ENCODE results near the gene SCRN1.

Gene SCRN1

DNA sequence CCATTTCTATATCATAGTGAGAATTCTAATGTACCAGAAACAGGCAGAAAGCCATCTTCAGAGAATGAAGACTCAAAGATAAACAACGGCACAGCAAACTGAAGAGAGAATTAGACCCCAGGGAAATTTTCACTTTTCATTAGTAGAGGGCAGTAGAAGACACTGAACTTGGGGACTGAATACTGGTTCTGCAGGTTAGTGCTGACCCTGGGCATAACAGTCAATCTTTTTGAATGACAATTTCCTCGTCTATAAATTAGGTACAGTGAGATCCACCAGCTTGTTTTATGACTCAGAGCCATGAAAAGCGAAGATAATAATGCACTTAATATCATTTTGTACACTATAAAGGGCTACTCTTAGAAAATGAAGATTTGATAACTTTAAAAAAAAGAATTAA lies 23.2 kb upstream of the SCRN1 start:
- TF ChIP-seq POU2F2 (IDR thresholded peaks at IDR 0.05; ENCODE audit: low read depth, low read length) (no peak), TAF1 (IDR thresholded peaks at IDR 0.05; ENCODE audit: low read depth, low read length) (no peak), PAX5 (IDR thresholded peaks at IDR 0.05; ENCODE audit: insufficient read depth, low read length, severe bottlenecking) (no peak), SPI1 (IDR thresholded peaks at IDR 0.05; ENCODE audit: low read depth, low read length) (no peak), POLR2A (IDR thresholded peaks at IDR 0.05; ENCODE audit: low read depth, low read length) (no peak), POLR2AphosphoS5 (IDR thresholded peaks at IDR 0.05; ENCODE audit: low read depth, low read length) (no peak)
- no peak for FAIRE-seq
- DNase-seq (ENCODE audit: insufficient read length, low spot score), result no peak

- DNase-seq (ENCODE audit: insufficient read length, low spot score), result no peak
- TF ChIP-seq POU2F2 (IDR thresholded peaks at IDR 0.05; ENCODE audit: low read depth, low read length) (no peak), TAF1 (IDR thresholded peaks at IDR 0.05; ENCODE audit: low read depth, low read length) (no peak), PAX5 (IDR thresholded peaks at IDR 0.05; ENCODE audit: insufficient read depth, low read length, severe bottlenecking) (no peak), POLR2A (IDR thresholded peaks at IDR 0.05; ENCODE audit: low read depth, low read length) (no peak), POLR2AphosphoS5 (IDR thresholded peaks at IDR 0.05; ENCODE audit: low read depth, low read length) (no peak), SPI1 (IDR thresholded peaks at IDR 0.05; ENCODE audit: low read depth, low read length) (no peak)
- no peak for FAIRE-seq
Observed at GRCh38 chr7:30010021-30010420, 20.4 kb upstream of the SCRN1 start.

- no peak for FAIRE-seq
Observed at GRCh38 chr7:30005464-30005863, 15.9 kb upstream of the SCRN1 start.

DNA sequence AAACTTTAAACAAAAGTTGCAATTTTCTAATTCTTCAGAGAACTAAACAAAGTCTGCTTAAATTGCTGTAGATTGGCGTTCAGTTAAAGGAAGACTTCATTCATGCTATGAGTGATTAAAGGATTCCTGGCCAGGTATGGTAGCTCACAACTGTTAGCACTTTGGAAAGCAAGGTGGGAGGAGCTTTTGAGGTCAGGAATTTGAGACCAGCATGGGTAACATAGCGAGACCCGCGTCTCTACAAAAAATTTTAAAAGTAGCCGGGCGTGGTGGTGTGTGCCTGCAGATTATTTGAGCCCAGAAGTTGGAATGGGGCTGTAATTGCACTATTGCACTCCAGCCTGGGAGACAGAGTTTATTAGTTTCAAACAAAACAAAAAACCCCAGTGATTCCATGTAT lies 13.5 kb upstream of the SCRN1 start:
- FAIRE-seq (no peak), DNase-seq (ENCODE audit: insufficient read length, low spot score) (no peak)
- TF ChIP-seq POU2F2 (IDR thresholded peaks at IDR 0.05; ENCODE audit: low read depth, low read length) (no peak), SPI1 (IDR thresholded peaks at IDR 0.05; ENCODE audit: low read depth, low read length) (no peak), POLR2A (IDR thresholded peaks at IDR 0.05; ENCODE audit: low read depth, low read length) (no peak), POLR2AphosphoS5 (IDR thresholded peaks at IDR 0.05; ENCODE audit: low read depth, low read length) (no peak), PAX5 (IDR thresholded peaks at IDR 0.05; ENCODE audit: insufficient read depth, low read length, severe bottlenecking) (no peak), TAF1 (IDR thresholded peaks at IDR 0.05; ENCODE audit: low read depth, low read length) (no peak)

More at GRCh38 chr7:30005464-30005863, 15.9 kb upstream of the SCRN1 start:
- no peak for DNase-seq (ENCODE audit: insufficient read length, low spot score)
- TF ChIP-seq SPI1 (IDR thresholded peaks at IDR 0.05; ENCODE audit: low read depth, low read length) (no peak), PAX5 (IDR thresholded peaks at IDR 0.05; ENCODE audit: insufficient read depth, low read length, severe bottlenecking) (no peak), TAF1 (IDR thresholded peaks at IDR 0.05; ENCODE audit: low read depth, low read length) (no peak), POLR2A (IDR thresholded peaks at IDR 0.05; ENCODE audit: low read depth, low read length) (no peak), POLR2AphosphoS5 (IDR thresholded peaks at IDR 0.05; ENCODE audit: low read depth, low read length) (no peak), POU2F2 (IDR thresholded peaks at IDR 0.05; ENCODE audit: low read depth, low read length) (no peak)

DNA sequence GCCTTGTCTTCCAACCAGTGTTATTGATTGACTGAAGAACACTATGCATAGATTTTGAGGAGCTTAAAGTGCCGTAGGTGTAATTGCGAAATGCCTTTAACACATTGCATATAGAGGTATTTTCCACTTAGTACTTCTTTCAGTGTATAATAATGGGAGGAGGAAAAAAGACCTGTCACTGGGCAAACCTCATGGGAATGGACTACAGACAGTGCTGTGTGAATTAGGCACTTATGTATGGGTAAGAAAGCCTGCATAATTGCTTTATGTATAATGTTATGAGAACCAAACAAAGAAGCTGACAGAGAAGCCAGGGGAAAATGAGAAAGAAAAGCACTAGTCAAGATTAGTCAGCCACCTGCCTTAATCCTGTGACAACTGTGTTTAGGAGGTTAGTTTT lies 12.4 kb upstream of the SCRN1 start:
- no peak for FAIRE-seq
- DNase-seq (ENCODE audit: insufficient read length, low spot score), result no peak
- no peak for TF ChIP-seq POU2F2 (IDR thresholded peaks at IDR 0.05; ENCODE audit: low read depth, low read length)
- TF ChIP-seq TAF1 (IDR thresholded peaks at IDR 0.05; ENCODE audit: low read depth, low read length), result no peak
- TF ChIP-seq POLR2AphosphoS5 (IDR thresholded peaks at IDR 0.05; ENCODE audit: low read depth, low read length), result no peak
- no peak for TF ChIP-seq SPI1 (IDR thresholded peaks at IDR 0.05; ENCODE audit: low read depth, low read length)
- TF ChIP-seq POLR2A (IDR thresholded peaks at IDR 0.05; ENCODE audit: low read depth, low read length), result no peak
- no peak for TF ChIP-seq PAX5 (IDR thresholded peaks at IDR 0.05; ENCODE audit: insufficient read depth, low read length, severe bottlenecking)

- TF ChIP-seq POLR2AphosphoS5 (IDR thresholded peaks at IDR 0.05; ENCODE audit: low read depth, low read length), result no peak
- TF ChIP-seq PAX5 (IDR thresholded peaks at IDR 0.05; ENCODE audit: insufficient read depth, low read length, severe bottlenecking), result no peak
- TF ChIP-seq SPI1 (IDR thresholded peaks at IDR 0.05; ENCODE audit: low read depth, low read length), result no peak
- no peak for TF ChIP-seq POU2F2 (IDR thresholded peaks at IDR 0.05; ENCODE audit: low read depth, low read length)
- no peak for TF ChIP-seq POLR2A (IDR thresholded peaks at IDR 0.05; ENCODE audit: low read depth, low read length)
- TF ChIP-seq TAF1 (IDR thresholded peaks at IDR 0.05; ENCODE audit: low read depth, low read length), result no peak
- DNase-seq (ENCODE audit: insufficient read length, low spot score) (no peak), FAIRE-seq (no peak)
Observed at GRCh38 chr7:29998489-29998888, 8.9 kb upstream of the SCRN1 start.

- FAIRE-seq (no peak), DNase-seq (ENCODE audit: insufficient read length, low spot score) (no peak)
- TF ChIP-seq POLR2A (IDR thresholded peaks at IDR 0.05; ENCODE audit: low read depth, low read length), result no peak
- TF ChIP-seq POLR2AphosphoS5 (IDR thresholded peaks at IDR 0.05; ENCODE audit: low read depth, low read length), result no peak
- no peak for TF ChIP-seq PAX5 (IDR thresholded peaks at IDR 0.05; ENCODE audit: insufficient read depth, low read length, severe bottlenecking)
- no peak for TF ChIP-seq SPI1 (IDR thresholded peaks at IDR 0.05; ENCODE audit: low read depth, low read length)
- no peak for TF ChIP-seq TAF1 (IDR thresholded peaks at IDR 0.05; ENCODE audit: low read depth, low read length)
- TF ChIP-seq POU2F2 (IDR thresholded peaks at IDR 0.05; ENCODE audit: low read depth, low read length), result no peak
Observed at GRCh38 chr7:29996321-29996720, 6.7 kb upstream of the SCRN1 start.

DNA sequence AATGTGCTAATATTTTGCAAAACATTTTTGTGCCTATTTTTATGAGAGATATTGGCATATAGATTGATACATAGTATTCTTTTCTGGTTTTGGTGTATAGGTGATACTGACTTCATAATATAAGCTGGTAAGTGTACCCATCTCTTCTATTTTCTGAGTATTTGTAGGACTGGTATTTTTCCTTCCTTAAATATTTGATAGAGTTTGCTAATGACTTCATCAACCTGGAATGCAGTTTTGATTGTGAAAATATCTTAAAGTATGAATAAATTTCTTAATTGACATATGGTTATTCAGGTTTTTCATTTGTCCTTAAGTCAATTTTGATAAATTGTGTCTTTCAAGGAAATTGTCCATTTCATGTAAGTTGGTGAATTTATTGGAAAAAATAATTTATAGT lies 6.1 kb upstream of the SCRN1 start:
- TF ChIP-seq POLR2A (IDR thresholded peaks at IDR 0.05; ENCODE audit: low read depth, low read length) (no peak), POU2F2 (IDR thresholded peaks at IDR 0.05; ENCODE audit: low read depth, low read length) (no peak), SPI1 (IDR thresholded peaks at IDR 0.05; ENCODE audit: low read depth, low read length) (no peak), POLR2AphosphoS5 (IDR thresholded peaks at IDR 0.05; ENCODE audit: low read depth, low read length) (no peak), TAF1 (IDR thresholded peaks at IDR 0.05; ENCODE audit: low read depth, low read length) (no peak), PAX5 (IDR thresholded peaks at IDR 0.05; ENCODE audit: insufficient read depth, low read length, severe bottlenecking) (no peak)
- DNase-seq (ENCODE audit: insufficient read length, low spot score) (no peak), FAIRE-seq (no peak)

DNA sequence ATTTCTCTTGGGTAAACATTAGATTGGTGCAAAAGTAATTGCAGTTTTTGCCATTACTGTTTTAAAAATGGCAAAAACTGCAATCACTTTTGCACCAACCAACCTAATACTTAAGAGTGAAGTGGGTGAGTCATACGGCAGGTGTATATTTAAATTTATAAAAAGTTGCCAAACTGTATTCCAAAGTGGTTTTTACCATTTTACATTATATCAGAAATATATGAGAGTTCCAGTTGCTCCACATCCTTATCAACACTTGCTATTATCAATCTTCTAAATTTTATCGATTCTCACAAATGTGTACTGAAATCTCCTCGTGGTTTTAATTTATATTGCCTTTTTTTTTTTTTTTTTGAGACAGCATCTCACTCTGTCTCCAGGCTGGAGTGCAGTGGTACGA lies 3.5 kb upstream of the SCRN1 start:
- DNase-seq (ENCODE audit: insufficient read length, low spot score), result no peak
- no peak for FAIRE-seq
- TF ChIP-seq POU2F2 (IDR thresholded peaks at IDR 0.05; ENCODE audit: low read depth, low read length) (no peak), PAX5 (IDR thresholded peaks at IDR 0.05; ENCODE audit: insufficient read depth, low read length, severe bottlenecking) (no peak), SPI1 (IDR thresholded peaks at IDR 0.05; ENCODE audit: low read depth, low read length) (no peak), POLR2A (IDR thresholded peaks at IDR 0.05; ENCODE audit: low read depth, low read length) (no peak), TAF1 (IDR thresholded peaks at IDR 0.05; ENCODE audit: low read depth, low read length) (no peak), POLR2AphosphoS5 (IDR thresholded peaks at IDR 0.05; ENCODE audit: low read depth, low read length) (no peak)

DNA sequence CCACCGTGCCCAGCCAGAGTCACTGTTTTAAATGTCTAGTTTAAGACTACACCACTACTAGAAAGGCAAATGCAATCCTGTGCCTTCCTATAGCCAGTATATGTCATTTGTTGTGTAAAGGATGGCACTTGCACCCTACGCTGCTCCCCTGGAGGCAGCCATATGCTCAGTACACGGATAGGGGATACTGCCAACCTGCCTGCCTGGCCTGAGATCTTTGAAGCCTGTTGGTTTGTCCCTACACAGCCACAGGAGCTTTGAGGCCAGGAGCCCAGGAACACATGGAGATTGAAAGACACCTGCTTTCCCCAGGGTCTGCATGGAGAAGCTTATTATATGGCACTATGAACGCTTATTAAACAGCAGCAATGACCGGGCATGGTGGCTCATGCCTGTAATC lies 2.3 kb upstream of the SCRN1 start:
- FAIRE-seq (no peak), DNase-seq (ENCODE audit: insufficient read length, low spot score) (no peak)
- TF ChIP-seq POLR2AphosphoS5 (IDR thresholded peaks at IDR 0.05; ENCODE audit: low read depth, low read length) (no peak), POU2F2 (IDR thresholded peaks at IDR 0.05; ENCODE audit: low read depth, low read length) (no peak), SPI1 (IDR thresholded peaks at IDR 0.05; ENCODE audit: low read depth, low read length) (no peak), TAF1 (IDR thresholded peaks at IDR 0.05; ENCODE audit: low read depth, low read length) (no peak), POLR2A (IDR thresholded peaks at IDR 0.05; ENCODE audit: low read depth, low read length) (no peak), PAX5 (IDR thresholded peaks at IDR 0.05; ENCODE audit: insufficient read depth, low read length, severe bottlenecking) (no peak)

Measured in GM12891 (cell line).